ENCODE measurements around the gene ABHD2.

DNA sequence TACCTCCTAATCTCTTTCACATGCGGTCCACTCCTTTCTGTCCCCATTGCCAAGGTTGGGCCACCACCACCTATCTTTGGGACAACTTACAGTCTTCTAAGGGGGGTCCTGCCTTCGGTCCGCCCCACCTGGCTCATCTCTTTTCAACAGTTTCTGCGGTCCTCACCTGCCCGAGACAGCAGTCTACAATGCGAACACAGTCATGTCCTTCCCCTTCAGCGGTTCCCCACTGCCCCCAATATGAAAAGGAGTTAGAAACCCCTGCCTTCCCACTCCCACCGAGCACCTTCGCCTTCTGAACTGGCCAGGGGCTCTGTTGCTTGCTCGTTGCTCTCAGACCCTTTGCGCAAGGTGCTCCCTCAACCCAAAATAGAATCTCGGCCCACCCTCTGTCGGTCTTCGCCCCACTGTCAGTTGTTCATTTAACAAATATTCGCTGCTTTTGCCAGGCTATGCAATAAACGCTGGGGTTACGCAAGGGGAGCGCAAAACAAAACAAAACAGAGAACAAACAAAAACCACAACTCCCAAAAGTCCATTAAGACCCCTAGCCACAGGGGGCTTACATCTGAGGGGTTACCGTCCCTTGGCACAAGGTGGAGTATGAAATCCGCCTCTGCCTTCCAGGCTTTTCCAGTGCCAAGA is 154.9 kb downstream of the ABHD2 start:
- TF ChIP-seq CTCF (IDR thresholded peaks at IDR 0.05) (no peak), ZFX (IDR thresholded peaks at IDR 0.05; ENCODE audit: borderline replicate concordance) (no peak)

Data from 22Rv1 (cell line).